Activated B cell treated with CpG ODN at 0.5 μM for 24 hours (primary cell): ENCODE measurements around the gene SNAP25. TPM values are rescaled to one million over a fixed set of nuclear protein-coding genes. Genes with fewer than 3 reads are reported as not detected.

Experiments
- ATAC-seq: fragments of 200-7000 bp; cut with Tn5 transposase; one replicate; pipeline ENCODE4 v1.10.0; 2021; ENCODE audit warnings: low read depth, mild to moderate bottlenecking, moderate library complexity
- CTCF ChIA-PET: fragments of 350-600 bp; sonication (Branson Sonifier 250); formaldehyde crosslinking; loops from one replicate; lab custom pipeline; 2021; ENCODE audit warnings: antibody characterized with exemption; lab: Charles Lee
- POLR2A ChIA-PET: fragments of 350-600 bp; sonication (Branson Sonifier 250); formaldehyde crosslinking; loops from one replicate; lab custom pipeline; 2021; ENCODE audit warnings: antibody characterized with exemption; lab: Charles Lee
- DNase-seq: peaks from one replicate; pipeline ENCODE4 v3.0.0; 2022
- H3K27ac Mint-ChIP-seq: one replicate; pipeline ENCODE4 v1.8.0; 2020; ENCODE audit warnings: mixed read lengths
- H3K27me3 Mint-ChIP-seq: one replicate; pipeline ENCODE4 v1.8.0; 2021; ENCODE audit warnings: mixed read lengths
- H3K36me3 Mint-ChIP-seq: one replicate; pipeline ENCODE4 v1.8.0; 2021; ENCODE audit warnings: low read depth, mixed read lengths
- H3K4me1 Mint-ChIP-seq: one replicate; pipeline ENCODE4 v1.8.0; 2021; ENCODE audit warnings: mixed read lengths
- H3K4me3 Mint-ChIP-seq: one replicate; pipeline ENCODE4 v1.8.0; 2020; ENCODE audit warnings: mild to moderate bottlenecking, mixed read lengths
- H3K9me3 Mint-ChIP-seq: one replicate; pipeline ENCODE4 v1.8.0; 2020; ENCODE audit warnings: mixed read lengths
- intact Hi-C: fragments of 100-400 bp; cut with micrococcal nuclease; formaldehyde crosslinking; loops from one replicate; pipeline ENCODE4 v1.15.1; 2024
- total RNA-seq: library from RNA; stranded (reverse); gene quantifications from 2 replicates; pipeline ENCODE4 v1.2.3, GENCODE V29; 2022
- TF ChIP-seq, protein P1 (sequence below): fragments of 200-600 bp; IDR thresholded peaks from one replicate; pipeline ENCODE4 v1.8.0; 2022; ENCODE audit warnings: antibody characterized with exemption, mild to moderate bottlenecking

SNAP25 gene
- total RNA-seq, 1 donor from 2014 or later = not detected

DNA sequence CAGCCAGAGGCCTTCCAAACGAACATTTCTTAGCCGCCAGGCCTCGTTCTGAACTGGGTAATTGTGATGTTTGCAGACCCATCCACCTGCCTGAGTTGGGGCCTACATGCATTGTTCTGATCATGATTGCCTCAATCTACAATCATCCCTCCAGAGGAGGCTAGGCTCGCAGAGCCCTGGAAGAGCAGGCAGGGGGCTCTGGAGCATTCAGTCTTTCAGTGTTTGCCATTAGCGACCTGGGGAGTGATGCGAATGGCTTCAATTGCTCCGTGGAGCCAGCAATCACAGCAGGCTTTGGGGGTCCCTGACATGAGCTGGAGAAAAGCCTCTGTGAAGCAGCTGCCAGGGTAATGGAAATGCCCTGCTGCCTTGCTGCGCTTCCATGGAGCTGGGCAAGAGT is 22.0 kb downstream of the SNAP25 start:
- CTCF ChIA-PET = no interaction called here
- intact Hi-C loops = no loop called here

DNA sequence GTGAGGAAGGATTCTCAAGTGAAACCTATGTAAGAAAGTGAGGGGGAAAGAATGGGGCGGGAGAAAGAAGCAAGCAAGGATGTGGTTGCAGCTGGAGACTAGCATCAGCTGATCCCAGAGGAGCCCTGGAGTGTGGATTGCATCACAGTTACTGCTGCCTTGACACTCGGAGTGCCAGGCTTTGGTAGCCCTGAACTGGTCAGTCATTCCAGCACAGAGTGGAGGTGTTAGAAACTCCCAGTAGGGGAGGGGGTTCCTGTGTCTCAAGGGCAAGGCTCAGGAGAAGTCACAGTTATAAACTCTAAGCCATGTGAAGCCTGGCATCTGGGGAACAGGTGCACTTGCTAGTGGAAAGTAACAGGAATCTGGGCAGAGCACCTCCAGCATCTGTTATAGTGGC is 23.5 kb downstream of the SNAP25 start:
- ATAC-seq = no peak
- Mint-ChIP-seq H3K4me1 (no peaks in the 10 kb centered on the region), H3K9me3 (no peaks in the 10 kb centered on the region), H3K4me3 (no peak overlapping the region), H3K27me3 (no peaks in the 10 kb centered on the region), H3K27ac (no peak overlapping the region), H3K36me3 (no peaks in the 10 kb centered on the region)
- ChIA-PET POLR2A (no interaction called here), CTCF (no interaction called here)
- intact Hi-C loops = no loop called here
- TF ChIP-seq, protein P1, sequence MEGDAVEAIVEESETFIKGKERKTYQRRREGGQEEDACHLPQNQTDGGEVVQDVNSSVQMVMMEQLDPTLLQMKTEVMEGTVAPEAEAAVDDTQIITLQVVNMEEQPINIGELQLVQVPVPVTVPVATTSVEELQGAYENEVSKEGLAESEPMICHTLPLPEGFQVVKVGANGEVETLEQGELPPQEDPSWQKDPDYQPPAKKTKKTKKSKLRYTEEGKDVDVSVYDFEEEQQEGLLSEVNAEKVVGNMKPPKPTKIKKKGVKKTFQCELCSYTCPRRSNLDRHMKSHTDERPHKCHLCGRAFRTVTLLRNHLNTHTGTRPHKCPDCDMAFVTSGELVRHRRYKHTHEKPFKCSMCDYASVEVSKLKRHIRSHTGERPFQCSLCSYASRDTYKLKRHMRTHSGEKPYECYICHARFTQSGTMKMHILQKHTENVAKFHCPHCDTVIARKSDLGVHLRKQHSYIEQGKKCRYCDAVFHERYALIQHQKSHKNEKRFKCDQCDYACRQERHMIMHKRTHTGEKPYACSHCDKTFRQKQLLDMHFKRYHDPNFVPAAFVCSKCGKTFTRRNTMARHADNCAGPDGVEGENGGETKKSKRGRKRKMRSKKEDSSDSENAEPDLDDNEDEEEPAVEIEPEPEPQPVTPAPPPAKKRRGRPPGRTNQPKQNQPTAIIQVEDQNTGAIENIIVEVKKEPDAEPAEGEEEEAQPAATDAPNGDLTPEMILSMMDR = no peak
- DNase-seq = no peak

More for the DNA sequence above, 22.0 kb downstream of the SNAP25 start:
- ATAC-seq (no peak), DNase-seq (no peak)
- Mint-ChIP-seq H3K9me3 (no peaks in the 10 kb centered on the region), H3K4me1 (no peaks in the 10 kb centered on the region), H3K36me3 (no peaks in the 10 kb centered on the region), H3K27ac (no peak overlapping the region), H3K4me3 (no peak overlapping the region), H3K27me3 (no peaks in the 10 kb centered on the region)
- TF ChIP-seq, protein P1 = no peak
- POLR2A ChIA-PET = no interaction called here

DNA sequence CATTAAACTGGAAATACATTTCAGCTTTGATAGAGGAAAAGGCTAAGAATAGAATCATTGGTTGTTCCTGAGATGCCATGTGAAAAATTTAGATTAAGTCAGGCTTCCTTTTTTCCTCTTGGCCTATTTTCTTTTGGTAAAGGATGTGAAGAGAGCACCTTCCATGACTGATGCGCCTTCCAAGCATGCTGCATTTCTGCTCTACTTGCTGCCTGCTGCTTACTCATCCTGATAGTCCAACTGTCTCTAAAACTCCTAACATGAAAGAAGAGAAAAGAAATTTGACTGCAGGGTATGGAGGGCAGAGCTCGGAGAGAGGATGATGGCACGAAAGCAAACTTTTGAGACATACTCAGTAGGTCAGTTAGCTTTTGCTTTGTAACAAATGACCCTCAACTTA is 28.8 kb downstream of the SNAP25 start:
- Mint-ChIP-seq H3K27me3 (no peaks in the 10 kb centered on the region), H3K36me3 (no peaks in the 10 kb centered on the region), H3K9me3 (no peaks in the 10 kb centered on the region), H3K27ac (no peak overlapping the region), H3K4me3 (no peak overlapping the region), H3K4me1 (no peaks in the 10 kb centered on the region)
- ATAC-seq (no peak), DNase-seq (no peak)
- CTCF ChIA-PET = no interaction called here
- intact Hi-C loops = no loop called here
- POLR2A ChIA-PET = no interaction called here
- TF ChIP-seq, protein P1 = no peak

DNA sequence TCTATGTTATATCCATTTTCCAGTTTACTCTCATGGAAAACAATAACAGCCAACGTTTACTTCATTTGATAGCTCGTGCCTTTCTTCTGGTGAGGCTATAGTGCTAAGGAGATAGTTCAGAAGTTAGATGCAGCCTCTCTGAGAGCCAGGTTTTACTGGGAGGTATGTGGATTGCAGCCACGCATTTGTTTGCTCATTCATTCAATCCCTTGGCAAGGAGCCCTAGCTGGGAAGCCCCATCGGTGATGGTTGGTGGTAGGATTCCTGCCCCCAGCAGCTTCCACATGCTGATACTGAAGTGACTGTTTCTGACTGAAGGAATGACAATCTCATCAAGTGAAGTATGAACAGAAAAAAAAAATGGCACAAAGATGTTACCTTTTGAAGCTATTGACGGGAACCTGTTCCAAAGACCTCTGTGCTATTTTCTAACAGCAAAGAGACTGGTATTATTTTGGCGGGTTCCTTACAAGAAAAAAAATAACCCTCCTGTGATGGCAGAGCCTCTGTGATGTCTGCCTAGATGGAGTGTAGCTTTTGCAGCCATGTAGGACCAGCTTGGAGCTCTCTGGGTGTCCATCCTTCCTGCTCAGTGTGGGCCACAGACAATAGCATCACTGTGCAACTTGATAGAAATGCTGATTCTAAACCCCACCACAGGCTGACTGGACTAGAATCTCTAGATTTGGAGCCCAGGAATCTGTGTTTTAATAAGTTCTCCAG is 30.6 kb downstream of the SNAP25 start:
- Mint-ChIP-seq H3K36me3 (no peaks in the 10 kb centered on the region), H3K4me3 (no peak overlapping the region), H3K4me1 (no peaks in the 10 kb centered on the region), H3K9me3 (no peaks in the 10 kb centered on the region), H3K27ac (no peak overlapping the region), H3K27me3 (peaks cover under 1% of the 10 kb centered on the region)
- ChIA-PET POLR2A (no interaction called here), CTCF (no interaction called here)
- intact Hi-C loops = no loop called here
- DNase-seq (no peak), ATAC-seq (no peak)
- TF ChIP-seq, protein P1 = no peak

DNA sequence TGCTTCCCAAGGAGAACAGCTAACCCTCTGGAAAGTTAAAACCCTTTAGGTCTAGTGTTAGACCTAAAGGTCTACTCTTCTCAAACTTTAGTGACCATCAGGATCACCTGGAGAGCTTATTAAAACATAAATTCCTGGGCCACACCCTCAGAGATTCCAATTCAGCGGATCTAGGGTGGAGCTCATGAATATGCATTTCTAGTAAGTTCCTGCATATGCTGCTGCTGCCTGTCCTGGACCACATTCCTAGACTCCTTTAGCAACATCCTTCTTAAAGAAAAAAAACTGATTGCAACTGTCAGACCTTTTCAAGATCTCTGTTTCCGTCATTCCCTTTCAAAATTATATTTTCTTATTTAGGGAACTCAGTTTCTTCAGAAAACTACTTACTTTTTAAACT is 31.2 kb downstream of the SNAP25 start:
- no peaks in the 10 kb centered on the region for H3K4me1 Mint-ChIP-seq
- H3K27ac Mint-ChIP-seq = no peak overlapping the region
- intact Hi-C loops = no loop called here
- DNase-seq (no peak), ATAC-seq (no peak)
- CTCF ChIA-PET = no interaction called here
- POLR2A ChIA-PET = no interaction called here
- peaks cover 2% of the 10 kb centered on the region for H3K27me3 Mint-ChIP-seq
- H3K9me3 Mint-ChIP-seq = no peaks in the 10 kb centered on the region
- no peak overlapping the region for H3K4me3 Mint-ChIP-seq
- H3K36me3 Mint-ChIP-seq = no peaks in the 10 kb centered on the region
- TF ChIP-seq, protein P1 = no peak
